ENCODE results near the gene GGNBP2. TPM values are rescaled to one million over a fixed set of nuclear protein-coding genes. Genes with fewer than 3 reads are reported as not detected.
A peak's percentile ranks its signal among the peaks of the same experiment; 100 is the strongest.

Gene GGNBP2
- total and polyA plus RNA-seq, 2 of the 8 experiments (the other 6 are each of a cell fraction or from before 2014, with no cell fraction given): 29.2 to 35.8 TPM

DNA sequence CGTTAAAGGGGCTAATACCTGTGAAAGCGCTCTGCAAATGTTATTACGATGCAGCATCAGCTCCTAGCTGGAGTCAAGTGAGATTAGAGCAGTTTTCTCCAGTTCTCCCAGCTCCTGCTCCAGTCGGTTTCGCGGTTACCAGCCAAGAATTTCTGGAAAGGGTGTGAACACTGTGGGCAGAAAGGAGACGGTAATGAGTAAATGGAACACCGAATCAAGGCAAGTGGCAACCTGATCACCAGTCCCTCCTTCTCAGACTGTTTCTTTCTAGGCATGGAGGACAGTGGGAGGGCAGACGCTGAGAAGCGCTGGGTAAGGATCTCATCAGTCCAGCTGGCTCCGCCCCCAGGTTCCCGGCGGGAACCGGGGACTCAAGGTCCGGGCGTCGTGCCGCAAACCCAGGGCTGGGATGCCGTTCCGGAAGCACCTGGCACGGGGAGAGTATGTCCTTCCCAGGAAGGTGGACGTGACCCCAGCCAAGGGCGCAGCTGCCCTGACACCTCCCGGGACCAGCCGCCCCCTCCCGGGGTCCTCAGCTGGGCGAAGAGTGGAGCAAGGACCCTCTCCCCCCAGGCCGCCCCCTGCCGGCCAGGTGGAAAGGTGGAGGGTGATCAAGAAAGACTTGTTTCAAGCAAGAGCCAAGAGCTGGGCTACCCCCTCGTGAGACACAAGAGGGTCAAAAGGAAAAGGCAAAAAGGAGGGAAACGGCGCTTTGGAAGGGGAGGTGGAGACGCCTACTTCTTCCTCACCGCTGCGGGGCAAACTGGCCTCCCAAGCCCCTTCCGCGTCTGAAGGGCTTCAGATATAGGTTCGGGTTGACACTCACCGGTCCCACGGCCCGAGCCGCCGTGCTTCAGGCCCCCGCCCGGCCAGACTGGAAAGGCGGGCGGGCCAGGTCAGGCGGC is 10.5 kb upstream of the GGNBP2 start (continued):
- TF ChIP-seq, protein P1, sequence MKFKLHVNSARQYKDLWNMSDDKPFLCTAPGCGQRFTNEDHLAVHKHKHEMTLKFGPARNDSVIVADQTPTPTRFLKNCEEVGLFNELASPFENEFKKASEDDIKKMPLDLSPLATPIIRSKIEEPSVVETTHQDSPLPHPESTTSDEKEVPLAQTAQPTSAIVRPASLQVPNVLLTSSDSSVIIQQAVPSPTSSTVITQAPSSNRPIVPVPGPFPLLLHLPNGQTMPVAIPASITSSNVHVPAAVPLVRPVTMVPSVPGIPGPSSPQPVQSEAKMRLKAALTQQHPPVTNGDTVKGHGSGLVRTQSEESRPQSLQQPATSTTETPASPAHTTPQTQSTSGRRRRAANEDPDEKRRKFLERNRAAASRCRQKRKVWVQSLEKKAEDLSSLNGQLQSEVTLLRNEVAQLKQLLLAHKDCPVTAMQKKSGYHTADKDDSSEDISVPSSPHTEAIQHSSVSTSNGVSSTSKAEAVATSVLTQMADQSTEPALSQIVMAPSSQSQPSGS (IDR thresholded peaks at IDR 0.05; ENCODE audit: low read length): no peak; the same call in 1 of the 2 replicates
- TF ChIP-seq KDM4A (IDR thresholded peaks at IDR 0.05; ENCODE audit: low read depth, low read length, severe bottlenecking) (no peak), CBX8 (IDR thresholded peaks at IDR 0.05; ENCODE audit: borderline replicate concordance, low read depth, low read length) (no peak), CHD2 (IDR thresholded peaks at IDR 0.05; ENCODE audit: low read length) (no peak), RXRA (IDR thresholded peaks at IDR 0.05; ENCODE audit: insufficient read depth, low read depth, low read length) (no peak), RAD21 (IDR thresholded peaks at IDR 0.05 in 1 of 2, conservative IDR thresholded peaks at IDR 0.05 in 1 of 2; ENCODE audit: low read depth in 2 of 2, low read length in 2 of 2) (no peak; a peak in 1 of 4 replicates), FOSL1 (IDR thresholded peaks at IDR 0.05; ENCODE audit: insufficient read depth, low read depth, low read length) (no peak), MAFK (IDR thresholded peaks at IDR 0.05; ENCODE audit: low read depth, low read length) (no peak), PHF8 (conservative IDR thresholded peaks at IDR 0.05; ENCODE audit: low read depth, low read length) (peak; percentile 45), BRCA1 (IDR thresholded peaks at IDR 0.05; ENCODE audit: low read depth, low read length) (no peak), CREB1 (IDR thresholded peaks at IDR 0.05) (0 out of 2 replicates have a peak, but pooled peaks have one; percentile 15), ZNF274 (IDR thresholded peaks at IDR 0.05; ENCODE audit: borderline replicate concordance, extremely low read depth, low read length) (no peak), SP2 (IDR thresholded peaks at IDR 0.05; ENCODE audit: low read length) (no peak), HDAC2 (IDR thresholded peaks at IDR 0.05; ENCODE audit: borderline replicate concordance in 1 of 2, low read depth in 2 of 2, low read length in 2 of 2) (no peak), SUZ12 (IDR thresholded peaks at IDR 0.05; ENCODE audit: low read length) (no peak), POLR2AphosphoS5 (IDR thresholded peaks at IDR 0.05; ENCODE audit: low read depth, low read length) (peak; percentile 40; the same call in 1 of the 2 replicates), BCL11A (IDR thresholded peaks at IDR 0.05; ENCODE audit: low read depth in 2 of 2, low read length in 2 of 2) (no peak)
- TF ChIP-seq, protein P2, sequence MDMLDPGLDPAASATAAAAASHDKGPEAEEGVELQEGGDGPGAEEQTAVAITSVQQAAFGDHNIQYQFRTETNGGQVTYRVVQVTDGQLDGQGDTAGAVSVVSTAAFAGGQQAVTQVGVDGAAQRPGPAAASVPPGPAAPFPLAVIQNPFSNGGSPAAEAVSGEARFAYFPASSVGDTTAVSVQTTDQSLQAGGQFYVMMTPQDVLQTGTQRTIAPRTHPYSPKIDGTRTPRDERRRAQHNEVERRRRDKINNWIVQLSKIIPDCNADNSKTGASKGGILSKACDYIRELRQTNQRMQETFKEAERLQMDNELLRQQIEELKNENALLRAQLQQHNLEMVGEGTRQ (IDR thresholded peaks at IDR 0.05; ENCODE audit: low read length): no peak
- TF ChIP-seq, protein P3, sequence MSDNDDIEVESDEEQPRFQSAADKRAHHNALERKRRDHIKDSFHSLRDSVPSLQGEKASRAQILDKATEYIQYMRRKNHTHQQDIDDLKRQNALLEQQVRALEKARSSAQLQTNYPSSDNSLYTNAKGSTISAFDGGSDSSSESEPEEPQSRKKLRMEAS (IDR thresholded peaks at IDR 0.05): peak; percentile 72
